OCI-LY1 (cell line): Measurements from ENCODE around the gene RPAIN.

Source experiments
- H2AFZ ChIP-seq: fragments of 200-600 bp; sonication (generic), shearing (Covaris generic); 2 replicates; pipeline ENCODE4 v1.6.0; 2014; ENCODE audit warnings: antibody characterized with exemption, mild to moderate bottlenecking, low read length
- H3F3A ChIP-seq: fragments of 200-600 bp; sonication (generic), shearing (Covaris generic); 2 replicates; pipeline ENCODE4 v1.6.0; 2014; ENCODE audit warnings: mild to moderate bottlenecking, antibody characterized with exemption, low read length, moderate library complexity; ENCODE audit not compliant: insufficient read depth
- H3K27ac ChIP-seq: fragments of 200-600 bp; sonication (generic); 2 replicates; pipeline ENCODE4 v1.5.1; 2014; ENCODE audit warnings: low read length, mixed run types, mild to moderate bottlenecking, low read depth; ENCODE audit not compliant: poor library complexity, severe bottlenecking
- H3K27me3 ChIP-seq: fragments of 200-600 bp; sonication (generic); 2 replicates; pipeline ENCODE4 v1.6.0; 2014; ENCODE audit warnings: antibody characterized with exemption, mild to moderate bottlenecking, low read length, moderate library complexity; ENCODE audit not compliant: insufficient read depth
- H3K36me3 ChIP-seq: fragments of 200-600 bp; sonication (generic); 2 replicates; pipeline ENCODE4 v1.6.1; 2014; ENCODE audit warnings: mild to moderate bottlenecking, antibody characterized with exemption, low read length, moderate library complexity, mixed read lengths; ENCODE audit not compliant: insufficient read depth
- H3K4me1 ChIP-seq: fragments of 200-600 bp; sonication (generic); 2 replicates; pipeline ENCODE4 v1.5.1; 2014; ENCODE audit warnings: mild to moderate bottlenecking, low read length, moderate library complexity; ENCODE audit not compliant: insufficient read depth, severe bottlenecking
- H3K4me2 ChIP-seq: fragments of 200-600 bp; sonication (generic), shearing (Covaris generic); 2 replicates; pipeline ENCODE4 v1.6.1; 2014; ENCODE audit warnings: low read length
- H3K4me3 ChIP-seq: fragments of 200-600 bp; sonication (generic); 2 replicates; pipeline ENCODE4 v1.5.1; 2014; ENCODE audit warnings: low read length, low read depth, mild to moderate bottlenecking, mixed read lengths; ENCODE audit not compliant: poor library complexity, severe bottlenecking
- H3K79me2 ChIP-seq: fragments of 200-600 bp; shearing (Covaris generic); 2 replicates; pipeline ENCODE4 v1.6.1; 2016; ENCODE audit warnings: mixed run types, low read length, mixed read lengths; ENCODE audit not compliant: insufficient read depth
- H3K9ac ChIP-seq: fragments of 200-600 bp; sonication (generic), shearing (Covaris generic); 2 replicates; pipeline ENCODE4 v1.6.1; 2014; ENCODE audit warnings: mild to moderate bottlenecking, low read length, mixed read lengths
- H3K9me2 ChIP-seq: fragments of 200-600 bp; sonication (generic), shearing (Covaris generic); 2 replicates; pipeline ENCODE4 v1.6.1; 2014; ENCODE audit warnings: low read depth, mild to moderate bottlenecking, low read length, mixed read lengths
- H3K9me3 ChIP-seq: fragments of 200-600 bp; shearing (Covaris generic); 2 replicates; pipeline ENCODE4 v1.6.1; 2014; ENCODE audit warnings: low read length, mixed read lengths
- H4K20me1 ChIP-seq: fragments of 200-600 bp; sonication (generic), shearing (Covaris generic); 2 replicates; pipeline ENCODE4 v1.6.0; 2016; ENCODE audit warnings: mild to moderate bottlenecking, low read length; ENCODE audit not compliant: insufficient read depth
- CTCF ChIP-seq: fragments of 200-600 bp; sonication (generic), shearing (Covaris generic); IDR thresholded peaks from 2 replicates; pipeline ENCODE4 v1.5.1; 2017; ENCODE audit warnings: mild to moderate bottlenecking, antibody characterized with exemption, low read length, moderate library complexity, mixed read lengths
- EZH2 ChIP-seq: fragments of 200-600 bp; sonication (generic), shearing (Covaris generic); IDR thresholded peaks from 2 replicates; pipeline ENCODE4 v1.8.0; 2017; ENCODE audit warnings: borderline replicate concordance, mixed run types, mild to moderate bottlenecking, antibody characterized with exemption, low read length, moderate library complexity, mixed read lengths

The RPAIN gene, protein sequence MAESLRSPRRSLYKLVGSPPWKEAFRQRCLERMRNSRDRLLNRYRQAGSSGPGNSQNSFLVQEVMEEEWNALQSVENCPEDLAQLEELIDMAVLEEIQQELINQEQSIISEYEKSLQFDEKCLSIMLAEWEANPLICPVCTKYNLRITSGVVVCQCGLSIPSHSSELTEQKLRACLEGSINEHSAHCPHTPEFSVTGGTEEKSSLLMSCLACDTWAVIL

GRCh38 chr17:5419959-5420653 is at the start of gene RPAIN:
TSS of gene RPAIN (plus strand) at chr17:5420182. CDS start at chr17:5420211, 29 bp downstream.
- peaks cover 61% of the 10 kb centered on the region for H3K36me3 ChIP-seq
- H2AFZ ChIP-seq: no peak within 1 kb of the TSS
- H4K20me1 ChIP-seq: no peaks in the 10 kb centered on the region
- H3K4me3 ChIP-seq: peak within 1 kb of the TSS; percentile 87
- peak within 1 kb of the TSS; percentile 95 for H3K27ac ChIP-seq
- no peaks in the 10 kb centered on the region for H3K27me3 ChIP-seq
- H3K9me2 ChIP-seq: no peaks in the 10 kb centered on the region
- no peaks in the 10 kb centered on the region for H3K9me3 ChIP-seq
- no peaks in the 10 kb centered on the region for H3F3A ChIP-seq
- peaks cover 36% of the 10 kb centered on the region for H3K4me1 ChIP-seq
- no peak for TF ChIP-seq CTCF
- TF ChIP-seq EZH2: no peak
- peak within 1 kb of the TSS; percentile 90 for H3K9ac ChIP-seq
- peaks cover 44% of the 10 kb centered on the region for H3K79me2 ChIP-seq
- H3K4me2 ChIP-seq: peak within 1 kb of the TSS; percentile 99

DNA sequence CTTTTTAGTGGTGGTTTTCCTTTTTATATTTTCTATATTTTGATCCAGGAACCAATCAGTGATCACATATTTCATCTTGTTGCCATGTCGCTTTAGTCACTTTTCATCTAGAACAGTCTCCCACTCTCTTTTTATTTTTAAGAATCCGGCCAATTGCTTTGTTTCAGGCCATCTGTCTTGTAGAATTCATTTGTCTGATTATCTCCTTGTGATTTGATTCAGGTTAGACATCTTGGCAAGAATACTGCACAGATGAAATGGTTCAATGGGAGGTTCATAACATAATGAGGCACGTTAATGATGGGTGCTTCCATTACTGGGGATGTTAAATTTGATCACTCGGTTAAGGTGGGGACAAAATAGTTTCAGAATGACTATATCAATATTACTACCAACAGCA is 49.6 kb upstream of the RPAIN start:
- peaks cover 81% of the 10 kb centered on the region for H3K36me3 ChIP-seq
- peaks cover 11% of the 10 kb centered on the region for H3K4me1 ChIP-seq
- H3K4me3 ChIP-seq: no peak overlapping the region
- no peak overlapping the region for H3K9ac ChIP-seq
- H3K4me2 ChIP-seq: no peak overlapping the region
- H4K20me1 ChIP-seq: no peaks in the 10 kb centered on the region
- no peak overlapping the region for H3K27ac ChIP-seq
- no peaks in the 10 kb centered on the region for H3K27me3 ChIP-seq
- no peaks in the 10 kb centered on the region for H3K9me3 ChIP-seq
- H3K9me2 ChIP-seq: no peaks in the 10 kb centered on the region
- no peaks in the 10 kb centered on the region for H3F3A ChIP-seq
- TF ChIP-seq EZH2 (no peak), CTCF (no peak)
- no peak overlapping the region for H2AFZ ChIP-seq
- H3K79me2 ChIP-seq: no peaks in the 10 kb centered on the region

GRCh38 chr17:5373112-5373511 is 46.9 kb upstream of the RPAIN start:
- Histone ChIP-seq H3K4me2 (no peak overlapping the region), H4K20me1 (no peaks in the 10 kb centered on the region), H3F3A (no peaks in the 10 kb centered on the region), H3K27ac (peak overlapping the region; percentile 43), H3K9me3 (no peaks in the 10 kb centered on the region), H3K9ac (no peak overlapping the region), H2AFZ (no peak overlapping the region), H3K4me3 (no peak overlapping the region), H3K79me2 (no peaks in the 10 kb centered on the region), H3K27me3 (no peaks in the 10 kb centered on the region), H3K4me1 (peaks cover 11% of the 10 kb centered on the region), H3K9me2 (no peaks in the 10 kb centered on the region), H3K36me3 (peaks cover 77% of the 10 kb centered on the region)
- no peak for TF ChIP-seq EZH2
- TF ChIP-seq CTCF: no peak
